Stimulated activated naive B cell treated with anti-CD40 and anti-IgM and Interleukin-4, amounts not matched to agents 10 μg/mL and 1 μg/mL and 100 μg/mL, for 72 hours (primary cell): ENCODE measurements around the gene GHRL.
"Not testable (repeated sequence)": the region's sequence is repeated elsewhere in the genome, so short reads cannot be mapped to it uniquely, and the experiment has no call there.

Experiments
- ATAC-seq, 2 donors: fragments of 150-1000 bp; cut with Tn5 transposase; replicated peaks; 2 replicates each; pipeline ENCODE4 v1.10.0; 2021; ENCODE audit warnings: moderate library complexity in 1 of 2
- DNase-seq: peaks from one replicate; pipeline ENCODE4 v3.0.0; 2021
- H3K27ac Mint-ChIP-seq: one replicate; pipeline ENCODE4 v1.8.0; 2022; ENCODE audit warnings: mild to moderate bottlenecking, mixed read lengths
- H3K27me3 Mint-ChIP-seq, 2 donors: one replicate each; pipeline ENCODE4 v1.8.0; 2022; ENCODE audit warnings: mixed read lengths in 2 of 2
- H3K36me3 Mint-ChIP-seq, 2 donors: one replicate each; pipeline ENCODE4 v1.8.0; 2022; ENCODE audit warnings: mixed read lengths in 2 of 2, mild to moderate bottlenecking in 1 of 2
- H3K4me1 Mint-ChIP-seq, 2 donors: one replicate each; pipeline ENCODE4 v1.8.0; 2022; ENCODE audit warnings: mixed read lengths in 2 of 2, mild to moderate bottlenecking in 1 of 2
- H3K4me3 Mint-ChIP-seq, 2 donors: one replicate each; pipeline ENCODE4 v1.8.0; 2022; ENCODE audit warnings: mild to moderate bottlenecking in 2 of 2, mixed read lengths in 2 of 2, moderate library complexity in 1 of 2
- H3K9me3 Mint-ChIP-seq, 2 donors: one replicate each; pipeline ENCODE4 v1.8.0; 2022; ENCODE audit warnings: mixed read lengths in 2 of 2, mild to moderate bottlenecking in 1 of 2

GHRL gene

DNA sequence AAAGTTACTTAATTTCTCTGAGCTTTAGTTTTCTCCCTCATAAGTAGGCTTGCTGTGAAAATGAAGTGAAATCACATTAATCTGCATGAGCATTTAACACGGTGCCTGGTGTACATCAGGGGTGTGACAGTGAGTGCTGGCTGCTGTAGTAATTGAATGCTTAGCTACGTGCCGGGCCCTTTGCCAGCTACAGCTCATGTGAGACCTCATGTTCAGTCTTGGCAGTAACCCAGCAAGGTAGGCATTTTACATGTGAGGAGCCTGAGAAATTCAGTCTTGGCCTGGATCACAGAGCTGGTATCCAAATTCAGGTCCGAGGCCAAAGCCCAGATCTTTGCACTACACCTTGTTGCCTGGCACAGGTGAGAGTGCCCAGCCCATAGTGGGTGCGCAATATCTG lies 9.1 kb downstream of the GHRL start:
- H3K27me3 Mint-ChIP-seq, result no peaks in the 10 kb centered on the region
- peaks cover 13 to 25% of the 10 kb centered on the region in 2 donors for H3K4me1 Mint-ChIP-seq
- H3K9me3 Mint-ChIP-seq, result no peaks in the 10 kb centered on the region
- H3K4me3 Mint-ChIP-seq, result no peak overlapping the region
- ATAC-seq, result no peak
- DNase-seq, result no peak
- H3K27ac Mint-ChIP-seq, result peak overlapping the region; percentile 51
- peaks cover 26 to 54% of the 10 kb centered on the region in 2 donors for H3K36me3 Mint-ChIP-seq

DNA sequence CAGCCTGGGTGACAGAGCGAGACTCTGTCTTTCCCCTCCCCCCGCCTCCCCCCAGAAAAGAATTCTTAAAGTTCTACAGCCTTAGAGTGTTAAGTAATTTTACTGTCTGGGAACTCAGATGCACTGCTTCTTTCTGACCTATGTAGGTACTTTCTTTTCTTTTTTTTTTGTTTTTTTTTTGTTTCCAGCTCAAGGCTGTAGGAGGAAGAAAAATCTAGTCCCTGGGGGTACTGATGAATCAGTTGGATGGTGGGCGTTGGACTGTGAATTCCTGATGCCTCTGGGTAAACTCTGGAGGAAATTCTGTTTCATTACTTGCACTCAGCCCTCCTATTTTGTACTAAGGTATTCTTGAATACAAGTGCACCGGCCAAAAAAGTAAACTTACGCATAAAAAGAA lies 10.8 kb downstream of the GHRL start:
- Mint-ChIP-seq H3K27ac (peak overlapping the region; percentile 47), H3K4me3 (no peak overlapping the region), H3K4me1 (peaks cover 15 to 25% of the 10 kb centered on the region in 2 donors), H3K36me3 (peaks cover 26 to 54% of the 10 kb centered on the region in 2 donors), H3K27me3 (no peaks in the 10 kb centered on the region), H3K9me3 (no peaks in the 10 kb centered on the region)
- ATAC-seq (no peak), DNase-seq (no peak)

DNA sequence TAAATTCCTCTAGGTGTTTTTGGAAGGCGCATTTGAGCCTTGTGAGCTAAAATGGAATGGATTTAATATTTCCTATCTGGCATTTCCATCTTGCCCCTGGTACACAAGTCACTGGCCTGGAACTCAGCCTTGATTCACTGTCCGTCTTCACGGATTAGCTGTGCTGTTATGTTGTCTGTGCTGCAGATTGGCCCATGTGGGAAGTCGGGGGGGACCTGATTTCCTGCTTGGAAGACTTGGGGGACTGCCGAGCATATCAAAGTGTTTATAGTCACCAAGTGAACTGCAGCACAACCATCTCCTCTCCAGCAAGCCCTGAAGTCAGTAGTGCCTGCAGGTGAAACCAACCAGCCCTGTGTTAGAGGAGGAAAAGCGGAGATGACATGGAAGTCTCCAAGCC lies 12.2 kb downstream of the GHRL start:
- Mint-ChIP-seq H3K4me3 (no peak overlapping the region), H3K36me3 (peaks cover 33 to 44% of the 10 kb centered on the region in 2 donors), H3K27ac (no peak overlapping the region), H3K9me3 (no peaks in the 10 kb centered on the region), H3K4me1 (peaks cover 14 to 24% of the 10 kb centered on the region in 2 donors), H3K27me3 (no peaks in the 10 kb centered on the region)
- ATAC-seq, result no peak
- DNase-seq, result no peak

DNA sequence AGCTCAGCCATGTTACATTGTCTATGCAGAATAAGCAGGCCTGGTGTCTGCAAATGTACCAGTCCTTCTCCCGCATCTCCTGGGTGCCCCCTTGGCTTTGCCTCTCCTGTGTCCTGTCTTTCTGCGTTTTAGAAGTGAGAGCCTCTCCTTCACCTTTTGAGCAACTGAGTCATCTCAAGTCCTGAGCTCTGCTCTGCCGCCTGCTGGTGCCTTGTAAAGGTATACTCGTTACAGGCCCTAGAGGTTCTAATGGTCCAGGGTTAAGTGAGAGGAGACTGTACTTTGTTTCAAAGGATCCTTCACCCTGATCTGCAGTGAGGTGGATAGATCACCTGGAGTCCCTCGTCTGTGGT lies 12.6 kb downstream of the GHRL start:
- no peak for DNase-seq
- H3K27ac Mint-ChIP-seq, result no peak overlapping the region
- H3K36me3 Mint-ChIP-seq, result peaks cover 34 to 44% of the 10 kb centered on the region in 2 donors
- H3K27me3 Mint-ChIP-seq, result no peaks in the 10 kb centered on the region
- no peaks in the 10 kb centered on the region for H3K9me3 Mint-ChIP-seq
- no peak overlapping the region for H3K4me3 Mint-ChIP-seq
- peaks cover 14 to 20% of the 10 kb centered on the region in 2 donors for H3K4me1 Mint-ChIP-seq
- no peak for ATAC-seq

DNA sequence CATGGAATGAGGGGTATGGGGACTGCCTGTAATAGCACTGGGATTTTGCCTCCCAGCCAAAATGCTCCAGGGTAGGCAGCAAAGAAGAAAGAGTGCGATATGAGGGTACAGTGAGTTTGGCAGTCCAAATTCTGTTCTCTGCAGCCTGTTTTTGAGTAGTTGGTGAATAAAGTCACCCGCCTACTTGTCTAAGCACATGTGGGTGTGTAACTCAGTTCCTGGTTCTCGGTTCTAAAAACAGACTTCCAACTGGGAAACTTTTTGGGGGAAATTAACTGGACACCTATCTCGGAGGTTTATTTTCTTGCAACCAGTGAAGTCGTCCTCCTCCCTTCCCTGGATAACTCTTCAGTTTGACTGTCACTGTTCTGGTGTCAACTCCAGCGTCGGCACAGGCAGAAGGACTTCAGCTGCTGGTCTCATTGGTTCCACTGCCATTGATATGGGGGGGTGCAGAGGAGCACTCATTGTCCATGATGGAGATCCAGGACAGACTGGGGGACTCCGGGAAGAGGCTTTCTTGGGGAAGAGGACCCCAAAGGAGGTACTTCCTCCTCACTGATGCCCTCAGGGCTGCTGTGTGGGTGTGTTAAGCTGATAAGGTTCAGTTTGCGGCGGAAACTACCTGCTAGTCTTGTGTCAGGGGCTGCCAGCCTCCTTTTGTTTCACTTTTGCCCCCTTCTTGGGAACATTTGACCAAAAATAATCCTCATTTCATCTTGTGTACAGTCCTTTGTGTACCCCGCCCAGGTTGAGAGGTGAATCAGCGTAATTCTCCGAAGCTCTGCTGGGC lies 13.2 kb downstream of the GHRL start:
- ATAC-seq (no peak), DNase-seq (no peak)
- H3K4me3 Mint-ChIP-seq, result no peak overlapping the region
- peaks cover 10 to 15% of the 10 kb centered on the region in 2 donors for H3K4me1 Mint-ChIP-seq
- H3K9me3 Mint-ChIP-seq, result no peaks in the 10 kb centered on the region
- H3K27ac Mint-ChIP-seq, result no peak overlapping the region
- H3K36me3 Mint-ChIP-seq, result peaks cover 30 to 39% of the 10 kb centered on the region in 2 donors
- H3K27me3 Mint-ChIP-seq, result no peaks in the 10 kb centered on the region

DNA sequence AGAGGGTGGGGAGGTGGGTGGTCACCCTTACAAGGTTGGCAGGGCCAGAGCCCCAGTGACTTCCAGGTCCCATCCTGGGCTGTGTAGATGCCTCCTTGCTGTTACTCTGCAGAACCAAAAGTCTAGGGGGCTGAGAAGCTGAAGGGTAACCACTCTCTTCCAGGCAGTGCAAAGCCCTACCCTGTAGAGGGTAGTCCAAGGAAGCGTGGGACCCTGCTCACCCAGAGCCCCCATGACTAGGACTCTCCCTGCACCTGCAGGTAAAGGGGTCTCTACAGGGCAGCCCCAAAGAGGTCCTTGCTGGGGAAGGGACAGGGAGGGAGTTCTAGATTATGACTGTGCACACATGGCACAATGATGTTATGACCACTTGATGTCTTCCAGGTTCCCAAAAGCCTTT lies 14.2 kb downstream of the GHRL start:
- no peaks in the 10 kb centered on the region for H3K9me3 Mint-ChIP-seq
- ATAC-seq, result no peak

DNA sequence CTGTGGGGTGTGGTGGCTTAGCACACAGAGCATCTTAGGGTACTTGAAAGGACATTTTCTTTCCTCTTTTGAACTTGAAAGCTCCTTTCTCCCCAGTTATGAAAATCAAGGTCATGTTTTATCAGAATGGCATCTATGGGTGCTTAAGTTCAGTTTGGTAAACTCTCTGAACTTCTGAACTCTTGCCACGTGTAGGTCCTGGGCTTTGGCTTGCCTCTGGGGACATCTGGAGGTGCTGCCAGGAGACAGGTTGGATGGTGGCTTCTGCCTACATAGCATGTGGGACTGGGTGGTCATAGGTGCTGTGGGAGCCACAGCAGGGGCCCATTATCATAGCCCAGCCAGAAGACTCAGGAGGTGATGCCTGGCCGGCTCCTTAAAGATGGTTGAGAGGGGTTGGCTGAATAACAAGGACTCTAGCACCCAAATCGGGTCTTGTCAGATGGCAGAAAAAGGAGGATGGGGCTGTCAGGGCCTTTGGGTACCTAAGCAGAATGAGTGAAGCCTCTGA lies 15.6 kb downstream of the GHRL start:
- H3K4me1 Mint-ChIP-seq, result peaks cover 12 to 27% of the 10 kb centered on the region in 2 donors
- H3K4me3 Mint-ChIP-seq, result no peak overlapping the region
- DNase-seq (no peak), ATAC-seq (no peak)
- no peaks in the 10 kb centered on the region for H3K27me3 Mint-ChIP-seq
- H3K9me3 Mint-ChIP-seq, result no peaks in the 10 kb centered on the region
- peaks cover 33 to 38% of the 10 kb centered on the region in 2 donors for H3K36me3 Mint-ChIP-seq
- H3K27ac Mint-ChIP-seq, result peak overlapping the region; percentile 73

More for the DNA sequence above, 14.2 kb downstream of the GHRL start:
- Mint-ChIP-seq H3K4me1 (peaks cover 8 to 18% of the 10 kb centered on the region in 2 donors), H3K27me3 (no peaks in the 10 kb centered on the region), H3K36me3 (peaks cover 29 to 38% of the 10 kb centered on the region in 2 donors), H3K4me3 (no peak overlapping the region), H3K27ac (peak overlapping the region; percentile 25)
- no peak for DNase-seq

DNA sequence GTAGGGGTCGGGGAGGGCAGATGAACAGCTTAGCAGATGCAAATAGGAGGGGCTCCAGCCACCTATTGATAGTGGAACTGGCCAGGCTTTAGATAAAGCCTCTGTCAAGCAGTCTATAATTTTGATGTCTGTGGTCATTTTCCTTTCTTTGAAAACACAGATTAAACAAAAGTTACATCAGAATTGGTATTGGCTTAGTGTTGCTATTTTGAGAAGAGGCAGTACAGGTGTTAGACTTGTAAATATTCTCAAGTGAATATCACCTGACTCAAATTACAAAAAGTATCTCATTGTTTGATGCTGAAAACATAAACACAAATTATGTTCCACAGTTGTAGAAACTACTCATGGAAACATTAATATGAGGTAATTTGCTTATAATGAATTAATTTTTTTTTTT lies 18.1 kb downstream of the GHRL start:
- Mint-ChIP-seq H3K4me1 (peaks cover 12 to 22% of the 10 kb centered on the region in 2 donors), H3K4me3 (no peak overlapping the region), H3K27me3 (no peaks in the 10 kb centered on the region), H3K27ac (no peak overlapping the region), H3K36me3 (peaks cover 33 to 36% of the 10 kb centered on the region in 2 donors), H3K9me3 (no peaks in the 10 kb centered on the region)
- ATAC-seq, result no peak
- no peak for DNase-seq

DNA sequence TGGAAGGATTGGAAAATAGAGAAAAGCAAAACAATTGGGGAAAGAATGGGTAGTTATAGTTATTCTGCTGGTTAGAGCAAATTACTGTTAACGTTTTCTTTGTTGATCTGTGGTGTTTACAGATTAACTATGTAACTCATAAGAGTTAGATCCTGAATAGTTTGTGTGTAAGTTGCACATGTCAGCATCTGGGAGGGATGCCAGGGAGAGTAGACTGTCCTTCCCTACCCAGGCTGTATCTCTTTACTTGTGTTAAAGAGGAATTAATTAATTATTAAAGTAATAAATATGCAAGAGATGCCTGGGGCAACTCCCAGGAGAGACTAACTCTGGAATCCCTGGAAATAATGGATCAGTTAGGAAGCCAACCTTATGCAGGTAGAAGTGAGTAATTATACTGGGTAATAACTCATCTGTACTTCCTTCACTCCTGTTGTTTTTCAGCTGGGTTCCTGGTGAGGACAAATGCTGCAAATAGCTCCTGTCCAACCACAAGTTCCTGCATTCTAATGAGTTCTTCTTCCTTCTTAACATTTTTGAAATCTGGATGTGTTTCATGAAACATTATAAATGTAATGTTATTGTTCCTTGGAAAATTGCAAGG lies 18.9 kb downstream of the GHRL start:
- H3K27ac Mint-ChIP-seq, result no peak overlapping the region
- no peak for DNase-seq
- no peaks in the 10 kb centered on the region for H3K9me3 Mint-ChIP-seq
- no peaks in the 10 kb centered on the region for H3K27me3 Mint-ChIP-seq
- H3K4me1 Mint-ChIP-seq, result peaks cover 16 to 28% of the 10 kb centered on the region in 2 donors
- H3K36me3 Mint-ChIP-seq, result peaks cover 33 to 38% of the 10 kb centered on the region in 2 donors
- no peak overlapping the region for H3K4me3 Mint-ChIP-seq
- no peak for ATAC-seq

DNA sequence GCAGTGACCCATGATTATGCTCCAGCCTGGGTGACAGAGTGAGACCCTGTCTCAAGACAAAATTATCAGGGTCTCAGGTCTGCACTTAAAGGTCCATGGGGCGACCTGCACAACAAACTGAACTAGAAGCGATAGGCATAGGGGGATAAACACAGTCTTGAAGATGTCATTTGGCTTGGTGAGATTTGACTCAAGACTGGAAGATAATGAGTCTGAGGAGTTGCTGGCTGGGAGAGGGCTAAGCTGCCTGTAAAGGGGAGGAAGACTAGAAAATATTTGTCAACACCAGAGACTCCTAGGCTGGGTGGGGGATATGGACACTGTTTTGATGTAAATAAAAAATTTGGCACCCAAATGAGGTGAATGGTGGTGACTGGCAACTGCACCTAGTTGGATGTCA lies 19.8 kb downstream of the GHRL start:
- Mint-ChIP-seq H3K4me3 (peak overlapping the region in 1 of 2 donors; percentile 18), H3K9me3 (no peaks in the 10 kb centered on the region), H3K27ac (no peak overlapping the region), H3K4me1 (peaks cover 14 to 31% of the 10 kb centered on the region in 2 donors), H3K27me3 (no peaks in the 10 kb centered on the region), H3K36me3 (peaks cover 32 to 42% of the 10 kb centered on the region in 2 donors)
- ATAC-seq (no peak), DNase-seq (no peak)

DNA sequence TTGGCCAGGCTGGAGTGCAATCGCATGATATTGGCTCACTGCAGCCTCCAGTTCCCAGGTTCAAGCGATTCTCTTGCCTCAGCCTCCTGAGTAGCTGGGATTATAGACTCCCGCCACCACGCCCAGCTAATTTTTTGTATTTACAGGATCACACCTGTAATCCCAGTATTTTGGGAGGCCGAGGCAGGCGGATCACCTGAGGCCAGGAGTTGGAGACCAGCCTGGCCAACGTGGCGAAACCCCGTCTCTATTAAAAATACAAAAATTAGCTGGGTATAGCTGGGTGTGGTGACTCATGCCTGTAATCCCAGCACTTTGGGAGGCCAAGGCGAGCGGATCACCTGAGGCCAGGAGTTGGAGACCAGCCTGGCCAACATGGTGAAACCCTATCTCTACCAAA lies 20.3 kb downstream of the GHRL start:
- peaks cover 16 to 33% of the 10 kb centered on the region in 2 donors for H3K4me1 Mint-ChIP-seq
- not testable (repeated sequence) for H3K27ac Mint-ChIP-seq, H3K4me3 Mint-ChIP-seq, H3K9me3 Mint-ChIP-seq, ATAC-seq, H3K27me3 Mint-ChIP-seq, DNase-seq
- peaks cover 33 to 40% of the 10 kb centered on the region in 2 donors for H3K36me3 Mint-ChIP-seq

DNA sequence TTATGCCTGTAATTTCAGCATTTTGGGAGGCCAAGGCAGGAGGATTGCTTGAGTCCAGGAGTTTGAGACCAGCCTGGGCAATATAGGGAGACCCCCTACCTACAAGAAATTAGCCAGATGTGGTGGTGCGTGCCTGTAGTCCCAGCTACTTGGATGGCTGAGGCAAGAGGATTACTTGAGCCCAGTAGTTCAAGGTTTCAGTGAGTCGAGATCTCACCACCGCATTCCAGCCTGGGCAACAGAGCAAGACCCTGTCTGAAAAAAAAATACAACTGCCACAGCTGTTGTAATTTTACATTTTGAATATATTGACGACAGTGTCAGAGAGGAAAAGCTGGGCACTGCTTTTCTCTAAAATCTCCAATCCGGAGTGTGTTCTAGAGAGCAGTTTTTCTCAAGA lies 23.3 kb downstream of the GHRL start:
- ATAC-seq, result no peak
- no peaks in the 10 kb centered on the region for H3K9me3 Mint-ChIP-seq
- H3K36me3 Mint-ChIP-seq, result peaks cover 38 to 47% of the 10 kb centered on the region in 2 donors
- no peak overlapping the region for H3K27ac Mint-ChIP-seq
- no peaks in the 10 kb centered on the region for H3K27me3 Mint-ChIP-seq
- peaks cover 23 to 47% of the 10 kb centered on the region in 2 donors for H3K4me1 Mint-ChIP-seq
- no peak overlapping the region for H3K4me3 Mint-ChIP-seq
- no peak for DNase-seq

DNA sequence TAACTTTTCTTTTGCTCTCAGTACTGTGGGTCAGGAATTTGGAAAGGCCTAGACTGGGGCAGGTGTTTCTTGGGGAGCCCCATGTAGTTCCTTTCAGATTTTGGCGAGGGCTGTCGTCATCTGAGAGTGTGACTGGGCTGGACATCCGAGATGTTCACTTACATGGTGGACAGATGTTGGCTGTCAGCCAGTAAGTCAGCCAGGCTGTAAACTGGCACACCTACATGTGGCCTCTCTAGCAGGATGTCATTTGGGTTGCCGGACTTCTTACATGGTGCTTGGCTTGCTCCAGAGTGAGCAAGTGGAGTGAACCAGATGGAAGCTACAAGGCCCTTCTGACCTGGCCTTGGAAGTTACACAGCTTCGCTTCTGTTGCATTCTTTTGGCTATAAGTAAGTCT lies 23.8 kb downstream of the GHRL start:
- H3K36me3 Mint-ChIP-seq, result peaks cover 43 to 48% of the 10 kb centered on the region in 2 donors
- H3K4me1 Mint-ChIP-seq, result peaks cover 24 to 47% of the 10 kb centered on the region in 2 donors
- no peak overlapping the region for H3K4me3 Mint-ChIP-seq
- no peak for ATAC-seq
- H3K9me3 Mint-ChIP-seq, result no peaks in the 10 kb centered on the region
- no peaks in the 10 kb centered on the region for H3K27me3 Mint-ChIP-seq
- no peak overlapping the region for H3K27ac Mint-ChIP-seq
- no peak for DNase-seq

DNA sequence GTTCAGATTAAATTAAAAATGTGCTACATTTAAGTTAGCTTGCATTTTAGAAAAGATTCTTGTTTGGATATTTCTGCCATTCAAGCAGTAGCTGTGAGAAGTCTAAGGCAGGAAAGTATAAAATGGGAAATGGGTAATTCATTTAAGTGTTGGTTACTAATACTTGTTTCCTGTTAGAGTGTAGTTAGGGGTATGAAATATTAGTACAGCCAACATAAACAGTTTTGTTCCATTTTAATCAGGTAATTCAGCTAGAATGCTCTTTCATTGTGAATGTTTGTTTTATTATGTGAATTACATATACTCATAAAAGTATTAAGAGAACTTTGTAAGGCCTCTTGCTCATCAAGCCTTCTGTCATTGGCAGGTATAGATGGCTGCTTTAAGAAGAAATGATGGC lies 24.6 kb downstream of the GHRL start:
- H3K27ac Mint-ChIP-seq, result no peak overlapping the region
- H3K36me3 Mint-ChIP-seq, result peaks cover 49 to 54% of the 10 kb centered on the region in 2 donors

DNA sequence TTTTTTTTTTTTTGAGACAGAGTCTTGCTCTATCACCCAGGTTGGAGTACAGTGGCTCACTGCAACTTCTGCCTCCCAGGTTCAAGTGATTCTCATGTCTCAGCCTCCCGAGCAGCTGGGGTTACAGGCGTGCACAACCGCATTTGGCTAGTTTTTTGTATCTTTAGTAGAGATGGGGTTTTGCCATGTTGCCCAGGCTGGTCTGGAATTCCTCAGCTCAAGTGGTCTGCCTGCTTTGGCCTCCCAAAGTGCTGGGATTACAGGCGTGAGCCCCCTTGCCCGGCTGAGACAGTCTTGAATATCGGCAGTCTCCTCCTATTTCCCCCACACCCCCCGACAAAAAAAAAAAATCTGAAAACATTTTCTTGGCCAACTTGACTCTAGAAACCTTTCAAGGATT lies 25.8 kb downstream of the GHRL start:
- H3K27me3 Mint-ChIP-seq, H3K4me3 Mint-ChIP-seq, DNase-seq, H3K27ac Mint-ChIP-seq, ATAC-seq, H3K9me3 Mint-ChIP-seq: not testable (repeated sequence)
- Mint-ChIP-seq H3K36me3 (peaks cover 52 to 58% of the 10 kb centered on the region in 2 donors), H3K4me1 (peaks cover 30 to 46% of the 10 kb centered on the region in 2 donors)

More for the DNA sequence above, 24.6 kb downstream of the GHRL start:
- H3K4me3 Mint-ChIP-seq, result no peak overlapping the region
- peaks cover 28 to 47% of the 10 kb centered on the region in 2 donors for H3K4me1 Mint-ChIP-seq
- no peak for ATAC-seq
- no peaks in the 10 kb centered on the region for H3K27me3 Mint-ChIP-seq
- H3K9me3 Mint-ChIP-seq, result no peaks in the 10 kb centered on the region
- no peak for DNase-seq
